H1 (cell line): Measurements from ENCODE around the gene FHIT. TPM values are rescaled to one million over a fixed set of nuclear protein-coding genes. Genes with fewer than 3 reads are reported as not detected.

Source experiments
- ATF2 ChIP-seq: IDR thresholded peaks from 2 replicates; pipeline ENCODE4 v1.6.1; 2012; ENCODE audit warnings: low read length, inconsistent platforms
- BACH1 ChIP-seq: IDR thresholded peaks from 2 replicates; pipeline ENCODE4 v1.6.1; 2012; ENCODE audit warnings: low read length, improper control_type of control experiment
- CEBPB ChIP-seq: IDR thresholded peaks from 2 replicates; pipeline ENCODE4 v1.6.1; 2012; ENCODE audit warnings: low read depth, low read length
- CHD7 ChIP-seq: fragments of 300-600 bp; sonication (generic); IDR thresholded peaks from 2 replicates; pipeline ENCODE4 v1.7.1; 2012; ENCODE audit warnings: low read length, moderate library complexity, mild to moderate bottlenecking, inconsistent platforms; ENCODE audit not compliant: insufficient replicate concordance
- EP300 ChIP-seq, 2 experiments: IDR thresholded peaks; 1 replicate in 1 of 2; 2 replicates in 1 of 2; pipeline ENCODE4 v1.6.1; 2011 to 2012; ENCODE audit warnings: low read depth in 2 of 2, low read length in 2 of 2, mild to moderate bottlenecking in 2 of 2, borderline replicate concordance in 1 of 2, inconsistent platforms in 1 of 2, moderate library complexity in 1 of 2
- NANOG ChIP-seq: IDR thresholded peaks from 2 replicates; pipeline ENCODE4 v1.6.1; 2011; ENCODE audit warnings: low read length, low read depth, mild to moderate bottlenecking, inconsistent platforms; ENCODE audit not compliant: insufficient read depth, poor library complexity, severe bottlenecking
- POU5F1 ChIP-seq: IDR thresholded peaks from 2 replicates; pipeline ENCODE4 v1.6.1; 2011; ENCODE audit warnings: low read depth, mild to moderate bottlenecking, low read length, moderate library complexity
- RNF2 ChIP-seq: fragments of 200-900, 300-1000 bp; sonication (generic); IDR thresholded peaks from 2 replicates; pipeline ENCODE4 v1.7.1; 2016; ENCODE audit warnings: borderline replicate concordance, low read depth, mild to moderate bottlenecking, antibody characterized with exemption, low read length; ENCODE audit not compliant: poor library complexity, severe bottlenecking; ENCODE audit errors: missing control alignments
- ZNF274 ChIP-seq: IDR thresholded peaks from 2 replicates; pipeline ENCODE4 v1.7.0; 2012; ENCODE audit warnings: low read length, borderline replicate concordance; ENCODE audit errors: extremely low read depth
- polyA plus RNA-seq, 7 experiments: library from polyadenylated mRNA; depleted of rRNA in 3 of 7; stranded (reverse) in 5 of 7; unstranded in 2 of 7; fragments of >200 nt in 5 of 7; fragments of 200-250 nt in 2 of 7; gene quantifications; 1 replicate in 5 of 7; 2 replicates in 1 of 7; 4 replicates in 1 of 7; pipeline versions ENCODE4 v1.2.1 to v1.2.3, GENCODE V29; 2011 to 2013; ENCODE audit warnings: missing spikeins in 2 of 7, mixed read lengths in 2 of 7
- total RNA-seq: library from RNA; stranded (reverse); fragmentation: NEBNext Ultra II Directional; extraction: Animal tissue kit (Norgen Biotek cat#: 25700); gene quantifications from 2 replicates; pipeline ENCODE4 v1.2.1, GENCODE V29; 2021

The FHIT gene
- total and polyA plus RNA-seq, 2 of the 8 experiments (the other 6 are each of a cell fraction or from before 2014, with no cell fraction given) = 1.2 to 3.2 TPM

- no peak for TF ChIP-seq CHD7
- TF ChIP-seq NANOG = no peak
- TF ChIP-seq ZNF274 = no peak
- no peak for TF ChIP-seq EP300 (IDR thresholded peaks at IDR 0.05; ENCODE audit: borderline replicate concordance in 1 of 2, low read depth in 2 of 2, low read length in 2 of 2)
- no peak for TF ChIP-seq ATF2
- no peak for TF ChIP-seq RNF2
- no peak for TF ChIP-seq CEBPB
- no peak for TF ChIP-seq POU5F1
- no peak for TF ChIP-seq BACH1
- TF ChIP-seq, all 59 proteins: peak for 0
Measured at GRCh38 chr3:60764870-60765269, 486.4 kb downstream of the FHIT start (continued).
